ENCODE results near the gene TP63. TPM values are rescaled to one million over a fixed set of nuclear protein-coding genes. Genes with fewer than 3 reads are reported as not detected.

TP63 gene
- polyA plus RNA-seq, 1 donor from 2014 or later = 0.12 TPM

- H3K4me3 ChIP-seq (ENCODE audit: low read length) = no peak overlapping the region
- H3K9me3 ChIP-seq (ENCODE audit: low read length) = no peaks in the 10 kb centered on the region
- no peak overlapping the region for H2AFZ ChIP-seq (ENCODE audit: low read depth, low read length)
- no peaks in the 10 kb centered on the region for H3K79me2 ChIP-seq (replicated peaks; ENCODE audit: insufficient read depth, low read length)
- no peaks in the 10 kb centered on the region for H4K20me1 ChIP-seq (ENCODE audit: insufficient read depth)
- no peaks in the 10 kb centered on the region for H3K9me2 ChIP-seq (ENCODE audit: insufficient read depth, low read length)
- H3F3A ChIP-seq (ENCODE audit: insufficient read depth, low read length, poor library complexity, severe bottlenecking) = no peaks in the 10 kb centered on the region
- no peak overlapping the region for H3K9ac ChIP-seq (ENCODE audit: low read length)
- no peak overlapping the region for H3K27ac ChIP-seq (ENCODE audit: low read length)
- H3K4me2 ChIP-seq (ENCODE audit: low read length) = no peak overlapping the region
- H3K36me3 ChIP-seq (ENCODE audit: insufficient read depth, low read length) = no peaks in the 10 kb centered on the region
- TF ChIP-seq EP300 (conservative IDR thresholded peaks at IDR 0.05; ENCODE audit: poor library complexity, severe bottlenecking) (no peak), CTCF (IDR thresholded peaks at IDR 0.05; ENCODE audit: poor library complexity, severe bottlenecking) (no peak), RAD21 (conservative IDR thresholded peaks at IDR 0.05) (no peak), TAF1 (IDR thresholded peaks at IDR 0.05; ENCODE audit: low read depth) (no peak), SMC3 (conservative IDR thresholded peaks at IDR 0.05; ENCODE audit: poor library complexity) (no peak), REST (IDR thresholded peaks at IDR 0.05; ENCODE audit: borderline replicate concordance) (no peak), EZH2 (IDR thresholded peaks at IDR 0.05; ENCODE audit: borderline replicate concordance, insufficient read depth, low read length, poor library complexity, severe bottlenecking) (no peak), POLR2AphosphoS5 (IDR thresholded peaks at IDR 0.05) (no peak), MXI1 (conservative IDR thresholded peaks at IDR 0.05; ENCODE audit: poor library complexity, severe bottlenecking) (no peak)
- no peaks in the 10 kb centered on the region for H3K27me3 ChIP-seq (ENCODE audit: insufficient read depth, low read depth, low read length)
Measured at GRCh38 chr3:189896533-189896932, 265.3 kb downstream of the TP63 start.

GRCh38 chr3:189897406-189897805 lies 266.2 kb downstream of the TP63 start:
- no peaks in the 10 kb centered on the region for H3K9me3 ChIP-seq (ENCODE audit: low read length)
- H2AFZ ChIP-seq (ENCODE audit: low read depth, low read length) = no peak overlapping the region
- TF ChIP-seq SMC3 (conservative IDR thresholded peaks at IDR 0.05; ENCODE audit: poor library complexity) = no peak
- no peak for TF ChIP-seq RAD21 (conservative IDR thresholded peaks at IDR 0.05)
- no peak for TF ChIP-seq EP300 (conservative IDR thresholded peaks at IDR 0.05; ENCODE audit: poor library complexity, severe bottlenecking)
- no peak for TF ChIP-seq TAF1 (IDR thresholded peaks at IDR 0.05; ENCODE audit: low read depth)
- no peak for TF ChIP-seq MXI1 (conservative IDR thresholded peaks at IDR 0.05; ENCODE audit: poor library complexity, severe bottlenecking)
- no peak for TF ChIP-seq REST (IDR thresholded peaks at IDR 0.05; ENCODE audit: borderline replicate concordance)
- TF ChIP-seq EZH2 (IDR thresholded peaks at IDR 0.05; ENCODE audit: borderline replicate concordance, insufficient read depth, low read length, poor library complexity, severe bottlenecking) = no peak
- TF ChIP-seq POLR2AphosphoS5 (IDR thresholded peaks at IDR 0.05) = no peak
- no peak for TF ChIP-seq CTCF (IDR thresholded peaks at IDR 0.05; ENCODE audit: poor library complexity, severe bottlenecking)
- no peaks in the 10 kb centered on the region for H3K36me3 ChIP-seq (ENCODE audit: insufficient read depth, low read length)
- no peaks in the 10 kb centered on the region for H3K9me2 ChIP-seq (ENCODE audit: insufficient read depth, low read length)
- H3K79me2 ChIP-seq (replicated peaks; ENCODE audit: insufficient read depth, low read length) = no peaks in the 10 kb centered on the region
- H3F3A ChIP-seq (ENCODE audit: insufficient read depth, low read length, poor library complexity, severe bottlenecking) = no peaks in the 10 kb centered on the region
- H3K4me2 ChIP-seq (ENCODE audit: low read length) = no peak overlapping the region
- H3K9ac ChIP-seq (ENCODE audit: low read length) = no peak overlapping the region
- no peaks in the 10 kb centered on the region for H3K27me3 ChIP-seq (ENCODE audit: insufficient read depth, low read depth, low read length)
- H4K20me1 ChIP-seq (ENCODE audit: insufficient read depth) = no peaks in the 10 kb centered on the region
- H3K4me3 ChIP-seq (ENCODE audit: low read length) = no peak overlapping the region
- H3K27ac ChIP-seq (ENCODE audit: low read length) = no peak overlapping the region
